MM.1S (cell line): ENCODE data around the gene SYNRG.

ENCODE experiments used
- EZH2 ChIP-seq: fragments of 300-600 bp; sonication (generic); optimal IDR thresholded peaks from 2 replicates; pipeline ENCODE3; 2017; ENCODE audit warnings: low read depth, mild to moderate bottlenecking, antibody characterized with exemption, low read length, mixed read lengths
- EZH2phosphoT487 ChIP-seq: fragments of 300-600 bp; sonication (generic); IDR thresholded peaks from 2 replicates; pipeline ENCODE4 v1.6.1; 2018; ENCODE audit warnings: antibody characterized with exemption, low read length
- TF ChIP-seq, protein P1 (sequence below): fragments of 300-600 bp; sonication (generic); IDR thresholded peaks from 2 replicates; pipeline ENCODE4 v1.5.1; 2016; ENCODE audit warnings: antibody characterized with exemption, low read length, mixed read lengths

DNA sequence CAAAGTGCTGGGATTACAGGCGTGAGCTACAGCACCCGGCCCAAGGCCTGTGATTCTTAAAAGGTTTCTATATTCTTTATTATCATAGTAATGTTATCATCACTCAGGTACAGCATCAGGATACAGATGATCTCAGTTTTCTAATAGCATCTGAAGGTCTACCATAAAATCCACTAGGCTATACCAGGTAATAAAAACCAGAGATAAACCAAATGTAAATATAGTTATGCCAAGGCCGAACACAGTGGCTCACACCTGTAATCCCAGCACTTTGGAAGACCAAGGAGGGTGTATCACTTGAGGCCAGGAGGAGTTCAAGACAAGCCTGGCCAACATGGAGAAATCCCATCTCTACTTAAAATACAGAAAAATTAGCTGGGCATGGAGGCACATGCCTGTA lies 53.8 kb downstream of the SYNRG start:
- TF ChIP-seq, protein P1, sequence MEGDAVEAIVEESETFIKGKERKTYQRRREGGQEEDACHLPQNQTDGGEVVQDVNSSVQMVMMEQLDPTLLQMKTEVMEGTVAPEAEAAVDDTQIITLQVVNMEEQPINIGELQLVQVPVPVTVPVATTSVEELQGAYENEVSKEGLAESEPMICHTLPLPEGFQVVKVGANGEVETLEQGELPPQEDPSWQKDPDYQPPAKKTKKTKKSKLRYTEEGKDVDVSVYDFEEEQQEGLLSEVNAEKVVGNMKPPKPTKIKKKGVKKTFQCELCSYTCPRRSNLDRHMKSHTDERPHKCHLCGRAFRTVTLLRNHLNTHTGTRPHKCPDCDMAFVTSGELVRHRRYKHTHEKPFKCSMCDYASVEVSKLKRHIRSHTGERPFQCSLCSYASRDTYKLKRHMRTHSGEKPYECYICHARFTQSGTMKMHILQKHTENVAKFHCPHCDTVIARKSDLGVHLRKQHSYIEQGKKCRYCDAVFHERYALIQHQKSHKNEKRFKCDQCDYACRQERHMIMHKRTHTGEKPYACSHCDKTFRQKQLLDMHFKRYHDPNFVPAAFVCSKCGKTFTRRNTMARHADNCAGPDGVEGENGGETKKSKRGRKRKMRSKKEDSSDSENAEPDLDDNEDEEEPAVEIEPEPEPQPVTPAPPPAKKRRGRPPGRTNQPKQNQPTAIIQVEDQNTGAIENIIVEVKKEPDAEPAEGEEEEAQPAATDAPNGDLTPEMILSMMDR = no peak
- TF ChIP-seq EZH2 (no peak), EZH2phosphoT487 (no peak)
